Stimulated activated CD8-positive, alpha-beta memory T cell treated with anti-CD3 and anti-CD28 coated beads, Interleukin-15, amount 100 ng/mL, for 1 hour (primary cell): ENCODE data around the gene IGLL5.
A peak's percentile ranks its signal among the peaks of the same experiment; 100 is the strongest.

ENCODE experiments used
- DNase-seq: peaks from one replicate; pipeline ENCODE4 v3.0.0-alpha.2; 2020; ENCODE audit warnings: low read depth

IGLL5 gene

GRCh38 chr22:22887621-22888503 lies at the start of gene IGLL5:
IGLL5 (plus strand) TSS chr22:22887816; CDS start chr22:22888054, 238 bp downstream.
- DNase-seq: no peak

GRCh38 chr22:22838148-22838786 lies 49.3 kb upstream of the IGLL5 start:
- DNase-seq: no peak

DNA sequence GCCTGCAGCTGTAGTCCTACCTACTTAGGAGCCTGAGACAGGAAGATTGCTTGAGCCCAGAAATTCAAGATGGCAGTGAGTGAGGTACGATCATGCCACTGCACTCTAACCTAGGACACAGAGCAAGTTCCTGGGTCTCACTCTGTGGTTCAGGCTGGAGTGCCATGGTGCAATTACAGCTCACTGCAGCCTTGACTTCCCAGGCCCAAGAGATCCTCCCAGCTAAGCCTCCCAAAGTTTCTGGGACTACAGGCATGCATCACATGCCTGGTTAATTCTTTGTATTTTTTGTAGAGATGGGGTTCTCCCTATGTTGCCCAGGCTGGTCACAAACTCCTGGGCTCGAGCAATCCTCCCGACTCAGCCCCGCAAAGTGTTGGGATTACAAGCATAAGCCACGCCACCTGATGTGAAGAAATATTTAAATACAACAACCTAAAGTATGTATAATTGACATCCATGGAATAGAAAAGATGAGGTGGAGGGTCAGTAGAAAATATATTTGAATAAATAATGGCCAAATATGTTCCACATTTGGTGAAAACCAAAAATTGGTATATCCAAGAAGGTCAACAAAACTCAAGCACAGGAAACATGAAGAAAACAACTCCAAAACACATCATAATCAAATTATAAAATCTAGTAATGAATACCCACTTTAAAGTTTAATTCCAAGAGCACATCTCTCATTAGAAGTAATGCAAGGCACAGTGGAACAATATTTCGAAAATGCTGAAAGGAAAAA lies 47.9 kb upstream of the IGLL5 start:
- DNase-seq: no peak

DNA sequence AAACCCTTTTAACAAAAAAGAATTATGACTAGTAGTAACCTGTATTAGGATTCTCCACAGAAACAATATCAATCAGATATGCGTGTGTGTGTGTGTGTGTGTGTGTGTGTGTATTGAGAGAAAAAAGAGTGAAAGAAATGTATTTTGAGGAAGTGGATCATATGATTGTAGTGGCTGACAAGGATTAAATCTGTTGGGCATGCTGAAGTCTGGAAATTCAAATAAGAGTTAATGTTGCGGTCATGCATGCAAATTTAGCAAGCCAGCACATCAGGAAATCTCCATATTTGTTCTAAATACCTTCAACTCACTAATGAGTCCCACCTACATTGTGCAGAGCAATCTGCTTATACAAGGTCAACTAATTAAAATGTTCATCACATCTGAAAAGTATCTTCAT lies 46.8 kb upstream of the IGLL5 start:
- DNase-seq: no peak

DNA sequence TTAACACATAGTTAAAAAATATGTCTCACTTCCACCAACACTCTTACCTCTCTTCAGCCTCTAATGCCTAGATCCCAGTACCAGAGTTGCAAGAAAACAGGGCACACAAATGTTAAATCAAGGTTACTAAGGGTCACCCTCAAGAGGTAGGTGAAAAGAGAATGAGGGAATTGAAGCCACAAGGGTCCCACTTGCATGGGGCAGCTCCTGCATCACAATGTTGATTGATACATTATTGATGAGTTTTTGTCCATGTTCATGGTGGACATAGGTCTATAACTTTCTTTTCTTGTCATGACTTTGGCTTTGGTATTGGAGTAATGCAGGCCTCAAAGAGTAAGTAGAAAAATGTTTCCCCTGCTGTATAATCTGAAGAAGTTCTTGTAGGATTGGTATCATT lies 46.0 kb upstream of the IGLL5 start:
- no peak for DNase-seq

DNA sequence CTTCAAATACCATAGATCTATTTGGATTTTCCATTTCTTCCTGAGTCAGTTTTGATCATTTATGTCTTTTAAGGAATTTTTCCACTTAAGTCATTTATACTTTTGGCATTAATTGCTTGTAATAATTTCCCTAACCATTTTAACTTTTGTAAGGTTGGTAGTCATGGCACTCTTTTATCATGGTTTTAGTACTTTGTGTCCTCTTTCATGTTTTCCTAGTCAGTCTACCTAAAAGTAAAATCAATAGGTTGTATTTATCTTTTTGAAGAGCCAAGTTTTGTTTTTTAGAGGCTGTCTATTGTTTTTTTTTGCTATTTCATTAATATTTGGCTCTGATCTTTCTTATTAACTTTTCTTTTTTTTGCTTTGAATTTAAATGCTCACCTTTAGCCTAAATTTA lies 45.5 kb upstream of the IGLL5 start:
- no peak for DNase-seq

- DNase-seq: no peak
Observed at GRCh38 chr22:22843848-22844247, 43.8 kb upstream of the IGLL5 start.

DNA sequence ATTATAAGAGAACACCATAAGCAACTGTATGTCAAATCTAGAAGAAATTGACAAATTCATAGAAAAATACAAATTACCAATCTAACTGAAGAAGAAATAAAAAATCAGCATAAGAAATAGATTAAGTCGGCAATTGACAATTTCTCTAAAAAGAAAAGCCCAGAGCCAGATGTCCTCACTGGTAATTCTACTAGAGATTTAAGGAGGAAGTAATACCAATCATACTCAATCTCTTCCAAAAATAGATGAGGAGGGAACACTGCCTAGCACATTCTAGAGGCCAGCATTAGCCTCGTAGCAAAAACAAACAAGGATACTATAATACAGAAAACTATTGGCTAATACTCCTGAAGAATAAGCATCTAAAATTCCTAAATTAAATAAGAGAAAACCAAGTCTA lies 40.4 kb upstream of the IGLL5 start:
- no peak for DNase-seq

DNA sequence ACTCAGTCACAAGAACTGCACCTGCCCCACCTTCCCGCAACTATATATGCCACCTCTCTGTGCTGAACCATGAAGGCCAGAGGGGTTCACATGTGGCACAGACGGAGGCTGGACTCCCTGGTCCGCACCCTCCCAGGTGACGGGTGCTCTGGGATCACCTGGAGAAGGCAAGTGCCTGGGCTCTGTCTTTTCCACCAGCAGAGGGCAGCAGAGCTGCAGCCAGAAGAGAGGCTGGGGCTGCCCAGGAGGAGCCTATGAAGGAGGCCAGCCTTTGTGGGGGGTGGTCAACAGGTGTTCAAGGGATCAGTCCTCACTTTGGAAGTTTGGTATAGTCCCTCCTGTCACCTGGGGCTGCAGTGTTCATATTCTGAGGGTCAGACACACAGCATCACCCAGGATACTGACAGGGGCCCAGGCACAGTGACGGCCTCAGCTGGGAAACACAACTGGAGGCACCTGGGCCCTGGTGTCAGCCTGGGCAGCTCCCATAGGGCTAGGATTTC lies 39.2 kb upstream of the IGLL5 start:
- peak; percentile 46 for DNase-seq

GRCh38 chr22:22849640-22850610 lies 37.7 kb upstream of the IGLL5 start:
- DNase-seq: no peak

- no peak for DNase-seq
Observed at GRCh38 chr22:22851969-22852368, 35.6 kb upstream of the IGLL5 start.

- no peak for DNase-seq
Observed at GRCh38 chr22:22853713-22854112, 33.9 kb upstream of the IGLL5 start.

DNA sequence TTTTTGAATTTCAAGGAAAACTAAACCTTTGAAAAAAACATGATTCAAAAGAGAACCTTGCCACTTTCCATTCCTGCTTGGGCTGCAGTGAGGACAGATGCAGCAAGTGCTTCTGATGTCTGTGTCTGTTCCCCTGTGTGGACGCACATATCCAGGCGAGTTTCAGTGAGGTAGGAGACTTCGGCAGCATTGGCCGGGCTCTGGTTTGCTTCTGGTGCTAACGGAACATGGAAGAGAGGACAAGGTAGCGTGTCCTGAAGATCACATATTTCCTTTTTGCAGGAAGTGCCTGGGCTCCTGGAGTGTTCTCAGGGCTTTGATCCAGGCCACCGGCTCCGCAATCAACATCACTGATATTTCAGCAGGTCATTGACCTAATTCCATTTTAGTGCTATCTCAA lies 33.1 kb upstream of the IGLL5 start:
- DNase-seq: no peak

DNA sequence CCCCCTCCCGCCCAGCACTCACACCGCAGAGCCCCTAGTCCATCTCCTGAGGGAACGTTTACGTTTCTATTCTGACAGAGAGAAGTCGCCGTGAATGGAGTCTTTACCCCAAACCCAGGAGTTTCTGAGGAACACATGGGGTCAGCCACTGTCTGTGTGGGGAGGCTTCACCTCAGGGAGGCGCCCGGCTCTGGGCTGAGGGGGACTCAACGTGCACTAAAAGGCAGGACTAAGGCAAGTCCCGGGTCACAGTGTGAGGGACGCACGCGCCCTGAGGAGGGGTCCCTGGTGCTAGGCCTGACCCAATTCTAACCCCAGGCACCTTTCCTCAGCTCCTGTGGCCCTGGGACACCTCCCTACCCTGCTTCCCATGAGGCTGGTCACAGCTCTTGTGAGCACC lies 32.5 kb upstream of the IGLL5 start:
- DNase-seq: no peak

GRCh38 chr22:22855617-22856308 lies 31.9 kb upstream of the IGLL5 start:
- no peak for DNase-seq

GRCh38 chr22:22856364-22856763 lies 31.3 kb upstream of the IGLL5 start:
- no peak for DNase-seq

GRCh38 chr22:22856885-22857606 lies 30.6 kb upstream of the IGLL5 start:
- no peak for DNase-seq

DNA sequence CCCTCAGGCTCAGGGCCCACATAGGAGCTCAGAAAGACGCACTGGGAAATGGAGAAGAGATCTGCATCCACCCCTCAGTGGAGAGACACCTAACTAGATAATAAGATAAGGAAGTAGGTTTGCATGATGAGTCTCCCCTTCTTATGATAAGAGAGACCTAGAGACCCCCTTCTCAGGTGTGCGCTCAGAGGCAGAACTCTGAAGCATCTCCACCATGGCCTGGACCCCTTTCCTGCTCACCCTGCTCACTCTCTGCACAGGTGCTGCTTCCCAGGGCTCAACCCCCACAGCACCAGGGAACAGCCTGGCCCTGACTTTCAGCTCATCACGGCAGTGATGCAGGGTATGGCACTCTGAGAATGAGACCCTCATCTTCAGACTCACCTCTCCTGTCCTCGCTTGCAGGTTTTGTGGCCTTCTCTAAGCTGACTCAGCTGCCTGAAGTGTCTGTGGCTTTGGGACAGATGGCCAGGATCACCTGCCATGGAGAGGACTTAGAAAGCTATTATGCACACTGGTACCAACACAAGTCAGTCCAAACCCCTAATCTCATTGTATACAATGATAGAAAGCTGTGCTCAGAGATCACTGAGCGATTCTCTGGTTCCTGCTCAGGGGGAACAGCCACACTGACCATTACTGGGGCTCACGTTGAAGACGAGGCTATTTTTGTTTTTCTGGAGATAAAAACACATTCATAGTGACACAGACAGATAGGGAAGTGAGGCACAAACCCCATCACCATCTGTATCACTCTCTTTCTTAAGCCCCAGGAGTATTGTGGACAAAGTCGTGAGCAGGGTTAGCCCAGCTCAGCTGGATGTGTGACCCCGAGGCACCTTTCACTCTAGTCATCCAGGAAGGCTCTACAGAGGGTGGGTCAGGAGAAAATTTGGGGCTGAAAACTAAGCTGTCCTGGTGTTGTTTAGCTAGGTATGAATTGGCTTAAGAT lies 29.7 kb upstream of the IGLL5 start:
- no peak for DNase-seq

DNA sequence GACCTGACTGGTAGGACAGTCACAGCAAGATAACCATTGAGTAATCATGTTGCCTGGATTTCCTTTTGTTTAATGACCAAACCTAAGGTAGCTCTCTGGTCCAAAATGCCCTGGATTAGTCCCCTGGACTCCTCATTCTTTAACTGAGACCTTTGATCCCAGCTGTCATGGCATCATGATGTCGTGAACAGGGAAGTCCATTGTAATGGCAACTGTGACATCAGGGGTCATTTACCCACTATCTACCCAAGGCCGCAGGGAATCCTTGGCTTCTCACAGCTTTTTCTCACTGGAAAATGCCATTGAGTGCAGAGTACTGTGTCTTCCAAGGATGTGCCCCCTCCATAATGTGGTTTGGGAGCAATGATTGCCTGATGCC lies 29.1 kb upstream of the IGLL5 start:
- DNase-seq: no peak
